NCI-H2196 treated with DMSO at 0.1 percent for 48 hours (cell line): Measurements from ENCODE around the gene MLLT3.

ENCODE experiments used
- DNase-seq: peaks from one replicate; lab custom pipeline; 2025; ENCODE audit not compliant: unreplicated experiment; lab: John Stamatoyannopoulos, UW

MLLT3 gene

DNA sequence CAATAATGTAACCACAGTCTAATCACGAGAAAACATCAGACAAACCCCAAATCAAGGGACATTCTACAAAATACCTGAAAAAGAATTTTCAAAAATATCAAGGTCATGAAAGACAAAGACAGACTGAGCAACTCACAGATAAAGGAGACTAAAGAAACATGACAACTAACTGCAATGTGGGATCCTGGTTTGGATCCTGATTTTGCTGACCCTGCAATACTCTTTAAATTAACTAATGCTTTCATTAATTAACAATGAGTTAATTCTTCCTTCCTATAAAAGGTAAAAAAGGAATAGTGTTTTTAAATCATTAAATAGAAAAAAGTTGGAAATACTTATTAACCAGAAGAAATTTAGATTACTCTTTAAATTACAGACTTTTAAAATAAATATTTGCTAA lies 103.6 kb downstream of the MLLT3 start:
- DNase-seq = no peak

DNA sequence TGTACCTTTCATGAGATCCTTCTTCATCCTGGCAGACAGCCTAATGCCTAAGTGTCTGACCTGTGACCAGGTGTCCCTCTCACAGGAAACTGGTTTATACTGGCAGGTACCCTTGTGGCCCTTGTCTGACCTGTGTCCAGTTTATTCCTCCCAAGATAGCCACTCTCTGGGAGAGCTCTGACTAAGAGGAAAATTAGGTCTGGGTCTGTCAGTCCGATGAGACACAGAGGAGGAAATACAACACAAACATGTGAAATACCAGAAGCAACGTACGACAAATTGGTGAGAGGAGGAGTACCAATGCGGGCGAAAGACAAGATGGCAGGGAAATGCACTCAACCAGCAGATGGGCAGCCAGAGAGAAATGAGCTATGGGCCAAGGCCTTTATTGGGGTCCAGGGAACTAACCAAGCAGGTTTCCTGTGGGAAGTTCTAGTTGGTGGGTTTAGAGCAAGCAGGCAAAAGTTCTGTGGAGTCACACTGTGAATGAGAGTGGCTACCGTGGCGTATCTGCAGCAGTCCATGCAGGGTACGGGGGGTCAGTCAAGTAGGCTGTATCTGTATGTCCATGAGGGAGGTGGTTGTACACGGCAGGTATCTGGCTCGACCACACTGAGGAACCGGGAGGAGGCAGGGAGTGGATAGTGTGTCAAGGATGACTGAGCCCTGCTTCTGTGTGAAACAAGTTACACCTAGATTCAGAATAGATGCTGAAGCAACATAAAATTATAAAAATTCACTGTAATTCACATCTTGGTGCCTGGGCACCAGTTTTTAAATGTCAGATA lies 109.0 kb downstream of the MLLT3 start:
- DNase-seq = no peak

DNA sequence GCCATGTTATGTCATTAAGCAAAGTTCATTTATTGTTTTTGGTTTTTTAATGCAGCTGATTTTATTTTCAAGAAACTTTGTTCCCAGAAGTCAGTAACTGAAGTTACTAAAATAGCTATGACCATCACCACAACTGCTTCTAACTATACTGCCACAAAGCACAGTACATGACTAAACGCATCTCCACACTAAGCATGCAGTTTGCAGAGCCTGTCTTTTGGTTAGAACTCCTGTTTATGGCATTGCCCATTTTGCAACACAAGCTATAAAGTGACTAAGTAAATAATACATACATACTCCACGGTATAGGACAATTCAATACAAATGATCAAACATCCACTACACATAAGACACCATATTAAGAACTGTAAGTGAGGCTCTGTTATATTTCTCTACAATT lies 109.7 kb downstream of the MLLT3 start:
- no peak for DNase-seq

DNA sequence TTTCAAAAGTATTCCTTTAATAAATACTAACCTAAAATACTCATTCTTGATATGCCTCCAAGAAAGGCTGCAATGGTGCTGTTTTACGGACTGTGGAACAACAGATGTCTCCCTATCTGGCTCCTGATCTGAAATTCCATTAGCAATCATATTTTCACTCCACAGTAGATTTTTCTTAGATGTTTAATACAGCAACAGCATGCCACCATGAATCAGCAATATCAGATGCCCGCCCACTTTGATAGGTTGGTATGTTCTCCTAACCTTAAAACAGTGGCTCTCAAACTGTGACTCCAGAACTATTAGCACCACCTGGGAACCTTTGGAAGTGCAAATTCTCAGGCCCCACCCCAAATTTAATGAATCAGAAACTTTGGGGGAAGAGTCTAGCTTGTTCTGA lies 110.2 kb downstream of the MLLT3 start:
- no peak for DNase-seq

DNA sequence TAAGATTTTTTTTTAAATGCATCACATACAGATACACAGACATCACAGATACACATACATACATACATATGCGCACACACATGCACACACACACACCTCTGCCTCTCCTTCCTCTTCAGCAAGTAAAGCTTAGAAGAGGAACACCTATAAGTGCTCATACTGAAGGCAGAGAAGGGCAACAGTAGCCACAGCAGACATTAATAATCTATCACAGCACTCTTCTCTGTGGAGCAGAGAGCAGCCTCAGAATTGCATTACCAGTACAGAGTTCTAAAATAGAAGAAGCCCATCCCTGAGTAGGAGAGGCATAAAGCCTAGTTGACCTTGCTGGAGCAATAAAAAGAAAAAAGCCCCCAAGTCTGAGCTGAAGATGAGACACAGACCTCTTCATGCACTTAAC lies 110.6 kb downstream of the MLLT3 start:
- no peak for DNase-seq

DNA sequence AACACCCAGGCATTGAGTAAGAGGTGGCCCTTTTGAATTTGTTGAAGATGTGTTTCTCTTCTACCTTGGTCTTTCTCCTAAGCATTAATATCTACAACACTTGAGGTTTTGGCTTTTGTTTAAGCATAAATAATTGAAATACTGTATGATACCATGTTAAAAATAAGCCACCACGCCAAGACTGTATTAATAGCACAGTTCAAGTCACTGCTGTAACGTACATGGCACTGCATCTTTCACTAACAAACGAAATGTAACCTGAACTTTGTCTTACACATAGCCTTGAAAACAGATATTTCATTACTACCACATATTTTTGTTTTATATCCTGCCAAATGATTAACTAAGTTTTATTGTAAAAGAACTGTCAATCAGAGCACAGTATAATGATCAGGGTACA lies 112.8 kb downstream of the MLLT3 start:
- DNase-seq = no peak

DNA sequence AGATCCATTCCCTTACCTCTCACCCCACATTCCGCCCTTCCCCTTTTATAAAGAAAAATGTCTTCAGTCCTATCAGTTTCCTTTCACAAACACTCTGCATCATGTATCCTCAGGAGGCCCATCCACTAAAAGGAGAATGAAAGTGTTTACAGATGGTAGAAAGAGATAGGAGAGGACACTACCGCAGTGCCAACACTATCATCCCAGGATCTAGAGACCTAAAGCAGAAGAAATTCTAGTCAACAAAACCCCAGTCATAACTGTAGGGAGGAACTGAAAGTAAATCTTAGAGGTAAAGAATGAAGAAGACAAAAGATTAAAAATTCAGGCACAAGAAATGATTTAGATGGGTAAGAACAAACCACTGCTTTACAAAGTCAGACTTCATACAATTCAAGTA lies 114.1 kb downstream of the MLLT3 start:
- DNase-seq = no peak

DNA sequence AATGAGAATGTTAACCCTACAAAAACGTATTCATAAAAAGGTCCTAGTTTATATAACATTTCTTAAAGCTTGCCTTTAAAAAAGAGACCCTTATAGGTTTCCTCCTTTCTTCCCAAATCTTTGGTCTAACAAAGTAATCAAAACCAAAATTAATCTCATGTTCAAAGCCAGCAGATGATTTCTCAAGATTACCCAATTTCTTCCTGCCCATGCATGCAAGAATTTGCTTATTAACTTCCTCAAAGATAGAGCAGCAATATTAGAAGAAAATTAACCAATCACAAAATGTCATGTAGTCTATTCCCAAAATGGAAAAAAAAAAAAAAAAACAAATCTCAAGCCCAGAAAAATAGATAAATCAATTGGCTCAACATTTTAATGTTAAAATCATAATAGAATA lies 114.9 kb downstream of the MLLT3 start:
- DNase-seq = no peak

DNA sequence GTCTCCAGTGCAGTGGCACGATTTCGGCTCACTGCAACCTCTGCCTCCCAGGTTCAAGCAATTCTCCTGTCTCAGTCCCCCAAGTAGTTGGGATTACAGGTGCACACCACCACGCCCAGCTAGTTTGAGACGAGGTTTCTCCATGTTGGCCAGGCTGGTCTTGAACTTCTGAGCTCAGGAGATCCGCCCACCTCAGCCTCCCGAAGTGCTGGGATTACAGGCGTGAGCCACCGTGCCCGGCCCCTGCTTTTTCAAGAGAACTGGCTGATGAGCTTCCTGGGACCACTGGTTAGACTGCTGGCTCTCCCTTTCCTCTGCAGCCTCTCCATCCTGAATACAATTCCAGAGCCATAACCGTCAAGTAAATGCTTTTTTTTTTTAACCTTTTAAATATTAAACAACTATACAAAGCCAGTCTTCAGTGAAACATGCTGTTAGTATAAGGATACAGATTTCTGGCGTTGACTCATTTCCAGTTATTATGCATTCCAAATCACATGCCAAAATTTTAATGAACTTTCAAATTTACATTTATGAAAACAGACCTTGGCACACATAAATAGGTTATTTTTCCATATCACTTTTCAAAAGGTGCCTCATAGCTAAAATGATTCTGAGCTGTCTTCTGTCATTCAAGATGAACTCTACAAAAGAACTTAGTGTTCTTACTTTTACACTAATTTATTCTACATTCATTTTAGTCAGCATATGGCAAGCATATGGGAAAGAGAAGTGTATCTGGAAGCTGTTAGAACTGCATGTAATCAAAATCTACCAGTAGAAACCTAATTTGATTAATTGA lies 116.0 kb downstream of the MLLT3 start:
- DNase-seq = no peak

DNA sequence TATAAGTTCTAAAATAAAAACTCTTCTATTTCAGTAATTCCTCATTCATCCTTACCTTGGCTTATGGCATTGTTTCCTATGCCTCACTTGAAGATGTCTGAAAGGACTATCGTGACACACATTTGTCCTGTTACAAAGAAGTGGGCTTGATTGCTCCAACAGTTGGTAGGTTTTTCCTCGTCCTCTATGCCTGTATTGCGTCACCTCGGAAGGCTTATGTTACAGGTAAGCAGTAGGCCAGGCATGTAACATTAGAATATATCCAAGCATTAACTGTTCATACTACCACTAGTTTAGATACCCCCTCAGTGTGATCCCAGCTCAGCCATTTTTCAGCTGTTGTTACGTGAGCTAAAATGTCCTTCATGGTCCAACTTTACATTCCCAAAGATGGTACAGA lies 116.7 kb downstream of the MLLT3 start:
- DNase-seq = no peak

DNA sequence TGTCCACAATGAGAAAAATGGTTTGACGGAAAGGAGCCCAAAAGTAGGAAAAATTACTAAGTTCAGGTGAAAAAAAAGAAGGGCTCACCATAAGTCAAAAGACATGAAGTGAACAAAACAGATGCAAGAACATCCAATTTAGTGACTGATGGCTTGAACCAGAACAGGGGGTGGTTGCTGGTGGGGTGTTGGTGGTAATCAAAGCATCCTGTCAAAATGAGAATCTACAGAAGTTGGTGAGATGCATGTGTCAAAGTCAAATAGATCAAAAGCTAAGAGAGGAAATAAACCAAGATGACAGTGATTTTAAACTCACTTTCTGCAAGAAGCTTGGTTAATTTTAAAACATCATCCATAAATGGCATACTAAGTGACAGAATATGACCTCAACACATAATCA lies 117.4 kb downstream of the MLLT3 start:
- no peak for DNase-seq

DNA sequence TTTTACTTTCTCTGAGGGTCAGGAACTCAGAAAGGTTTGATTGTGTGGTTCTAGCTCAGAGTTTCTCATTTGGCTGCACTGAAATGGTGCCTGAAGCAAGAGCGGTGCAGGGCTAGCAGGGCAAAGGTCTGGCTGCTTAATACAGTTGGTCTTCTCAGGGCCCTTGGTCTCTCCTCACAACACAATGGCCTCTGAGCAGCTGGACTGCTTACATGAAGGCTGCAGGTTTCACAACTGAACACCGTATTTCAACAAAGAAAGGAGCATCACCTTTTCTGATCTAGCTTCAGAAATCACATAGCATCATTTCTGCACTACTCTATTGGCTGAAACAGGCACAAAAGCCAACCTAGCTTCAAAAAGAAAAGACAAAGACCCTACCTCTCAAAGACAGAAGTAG lies 122.2 kb downstream of the MLLT3 start:
- DNase-seq = no peak

DNA sequence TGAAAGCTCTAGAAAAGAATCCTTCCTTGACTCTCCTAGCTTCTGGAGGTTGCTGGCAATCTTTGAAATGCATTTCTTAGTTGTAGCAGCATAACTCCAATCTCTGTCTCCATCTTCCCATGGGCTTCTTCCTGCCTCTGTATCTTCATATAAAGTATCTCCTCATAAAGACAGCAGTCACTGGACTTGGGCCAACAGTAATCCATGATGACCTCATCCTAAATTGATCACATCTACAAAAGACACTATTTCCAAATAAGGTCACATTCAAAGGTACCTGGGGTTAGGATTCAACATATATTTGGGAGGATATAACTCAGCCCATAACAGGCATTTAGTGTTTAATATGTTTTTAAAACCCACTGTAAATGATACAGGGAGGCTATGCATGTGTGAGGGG lies 123.3 kb downstream of the MLLT3 start:
- DNase-seq = no peak

DNA sequence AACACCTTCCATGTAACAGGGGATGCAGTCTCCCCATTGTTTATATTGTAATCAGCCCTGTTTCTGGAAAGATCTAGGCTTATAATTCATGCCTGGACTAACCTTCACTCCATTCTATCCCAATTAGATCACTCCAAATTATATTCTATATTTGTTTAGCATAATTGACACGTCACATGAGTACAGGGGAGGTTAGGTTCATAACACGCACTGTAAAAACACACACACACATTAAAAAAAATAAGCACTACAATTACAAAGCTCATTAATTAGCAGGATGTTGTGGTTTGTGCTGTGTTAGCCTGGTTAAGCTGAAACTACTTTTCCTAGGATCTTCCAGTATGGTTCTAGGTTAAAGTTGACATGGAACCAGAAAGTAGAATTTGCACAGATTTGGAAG lies 126.0 kb downstream of the MLLT3 start:
- DNase-seq = no peak

DNA sequence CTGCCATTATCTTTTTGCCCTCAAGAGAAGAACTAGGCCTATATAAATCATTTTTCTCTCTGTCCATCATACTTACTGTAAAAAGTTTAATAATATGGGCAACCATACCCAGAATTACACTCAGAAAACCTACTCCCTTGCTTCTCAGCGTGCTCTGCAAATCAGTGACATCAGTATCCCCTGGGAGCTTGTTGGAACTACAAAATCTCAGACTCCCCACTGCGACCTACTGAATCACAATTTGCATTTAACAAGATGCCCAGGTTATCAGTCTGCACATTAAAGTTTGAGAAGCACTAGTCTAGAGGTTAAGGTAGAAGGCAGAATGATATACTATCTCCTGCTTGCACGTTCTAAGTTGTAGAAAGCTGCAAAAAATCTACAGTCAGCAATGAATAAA lies 127.2 kb downstream of the MLLT3 start:
- DNase-seq = no peak

DNA sequence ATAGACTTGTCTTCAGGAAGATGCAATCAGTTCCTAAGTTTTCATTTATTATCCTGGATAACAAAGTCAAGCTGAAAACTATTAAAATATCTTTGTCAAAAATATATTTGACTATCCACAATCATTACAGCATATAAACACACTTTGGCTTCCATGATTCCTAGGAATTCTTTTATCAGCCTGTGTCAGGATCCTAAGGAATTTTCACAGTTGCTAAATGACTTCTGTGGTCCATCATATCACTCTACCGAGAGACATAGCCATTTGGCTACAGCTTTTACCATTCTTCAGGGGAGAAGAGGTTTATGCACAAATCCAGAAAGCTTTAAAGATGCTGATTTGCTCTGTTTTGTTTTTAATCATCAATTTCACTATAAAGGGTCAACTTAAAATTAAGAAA lies 128.3 kb downstream of the MLLT3 start:
- no peak for DNase-seq

DNA sequence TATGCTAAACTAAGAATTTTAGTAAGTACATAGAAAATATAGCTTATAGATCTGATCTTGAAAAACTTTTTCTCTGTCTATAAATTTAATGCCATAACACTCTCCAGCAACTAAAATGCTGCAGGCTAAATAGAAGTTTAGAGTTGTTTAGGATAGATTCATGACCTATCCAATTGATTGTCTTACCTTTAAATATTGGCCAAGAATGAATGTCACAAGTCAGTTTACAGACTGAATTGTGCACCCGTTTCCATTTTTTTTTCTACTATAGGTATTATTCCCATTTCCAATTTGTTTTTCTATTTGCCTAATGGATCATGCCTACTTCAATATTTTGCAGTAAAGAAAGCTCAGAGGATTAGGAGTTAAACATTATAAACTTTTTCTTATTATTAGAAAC lies 129.5 kb downstream of the MLLT3 start:
- DNase-seq = no peak

DNA sequence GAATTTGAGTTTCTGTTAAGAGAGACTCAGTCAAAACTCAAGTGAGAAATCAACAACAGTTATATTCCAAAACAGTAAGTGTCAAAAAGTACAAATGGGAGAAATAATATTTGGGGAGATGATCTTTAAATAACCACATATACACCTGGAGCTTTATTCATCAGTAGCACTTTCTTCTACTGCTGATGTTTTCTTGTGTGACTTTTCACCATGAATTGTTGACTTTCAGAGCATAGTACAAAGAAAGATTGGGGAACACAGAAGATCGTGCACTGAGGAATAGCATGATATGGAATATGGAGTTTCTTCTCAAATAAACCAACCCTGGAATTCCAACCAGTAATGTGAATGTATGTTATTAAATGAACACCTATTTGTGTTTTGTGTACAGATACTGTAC lies 130.7 kb downstream of the MLLT3 start:
- no peak for DNase-seq

DNA sequence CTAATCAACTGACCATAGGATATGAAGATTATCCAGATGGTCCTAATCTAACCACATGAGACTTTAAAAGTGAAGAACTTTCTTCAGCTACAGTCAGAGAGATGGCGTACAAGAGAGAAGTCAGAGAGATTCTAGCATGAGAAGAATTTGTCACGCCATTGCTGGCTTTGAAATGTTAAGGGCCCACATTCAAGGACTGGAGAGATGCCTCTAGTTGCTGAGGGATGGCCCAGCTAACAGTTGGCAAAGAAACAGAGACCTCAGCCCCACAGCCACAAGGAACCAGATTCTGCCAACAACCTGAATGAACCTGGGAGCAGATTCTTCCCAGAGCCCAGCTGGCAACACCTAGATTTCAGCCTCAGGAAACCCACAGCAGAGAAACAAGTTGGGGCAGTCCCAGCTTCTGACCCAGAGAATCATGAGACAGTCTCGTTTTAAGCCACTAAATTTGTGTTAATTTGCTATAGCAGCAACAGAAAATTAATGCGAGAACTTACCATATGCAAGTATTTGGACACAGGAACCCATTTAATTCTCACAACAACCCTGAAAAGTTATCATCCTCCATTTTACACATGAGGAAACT lies 132.0 kb downstream of the MLLT3 start:
- no peak for DNase-seq

DNA sequence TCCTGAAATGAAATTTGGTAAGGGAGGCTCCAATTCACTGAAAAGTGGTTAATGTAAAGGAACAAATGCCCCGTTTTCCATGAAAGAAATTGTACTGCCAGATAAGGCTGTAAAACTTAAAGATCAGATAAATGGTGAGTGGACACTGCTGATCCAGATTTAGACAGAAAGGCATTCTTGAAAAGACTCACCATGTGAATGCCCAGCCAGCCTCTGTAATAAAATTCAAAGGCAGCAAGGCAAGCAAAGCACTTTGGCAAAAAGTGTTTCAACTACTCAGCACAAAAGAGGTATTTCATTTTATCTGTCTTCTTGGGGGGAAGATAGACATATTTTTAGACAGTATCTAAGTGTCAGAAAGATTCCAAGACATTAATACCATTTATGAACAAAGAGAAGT lies 133.6 kb downstream of the MLLT3 start:
- no peak for DNase-seq

DNA sequence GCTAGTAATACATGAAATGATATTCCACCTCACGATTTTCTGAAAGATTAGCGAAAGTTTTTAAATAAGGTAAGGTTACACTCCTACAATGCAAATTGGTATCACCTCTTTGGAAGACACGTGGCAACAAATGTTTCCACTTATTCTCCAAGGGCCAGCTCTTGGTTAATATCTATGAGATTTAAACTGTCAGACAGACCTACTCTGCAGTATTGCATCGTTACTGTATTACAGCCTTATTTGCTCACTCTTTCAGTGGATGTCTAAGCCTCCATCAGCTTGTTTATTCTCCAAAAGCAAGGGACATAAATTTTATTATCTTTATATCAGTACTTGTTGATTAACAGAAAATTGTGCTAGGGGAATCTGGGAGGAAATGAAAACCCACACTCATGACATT lies 135.7 kb downstream of the MLLT3 start:
- DNase-seq = no peak

DNA sequence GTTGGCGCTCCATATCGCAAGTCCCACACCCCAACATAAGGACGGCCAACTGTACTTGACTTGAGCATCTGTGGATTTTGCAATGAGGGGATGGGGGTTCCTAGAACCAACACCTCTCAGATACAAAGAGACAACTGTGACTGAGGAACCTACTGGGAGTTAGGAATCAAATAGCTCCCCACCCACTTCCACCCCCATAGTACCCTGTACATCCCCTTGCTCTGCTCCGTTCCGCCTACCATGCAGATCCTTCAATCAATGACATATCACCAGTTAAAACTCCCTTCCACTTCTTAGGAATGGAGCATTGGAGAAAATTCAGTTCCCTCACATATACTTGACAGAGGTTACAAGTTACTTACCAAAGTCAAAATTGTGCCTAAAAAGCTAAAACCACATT lies 140.9 kb downstream of the MLLT3 start:
- DNase-seq = no peak
